Suprapubic skin (tissue), 3 donors: ENCODE results near the gene MED31.

Experiments used
- POLR2AphosphoS5 ChIP-seq, 3 donors: sonication (generic); formaldehyde crosslinking; IDR thresholded peaks; one replicate each; pipeline ENCODE4 v1.6.1; 2017; ENCODE audit warnings: antibody characterized with exemption in 3 of 3
- TF ChIP-seq, protein P1 (sequence below), 2 donors: fragments of 200-600 bp in 1 of 2; fragments of 450-650 bp in 1 of 2; sonication (generic) in 1 of 2; IDR thresholded peaks; one replicate each; pipeline ENCODE4 v1.5.1; 2016 to 2019; ENCODE audit warnings: antibody characterized with exemption in 2 of 2, mild to moderate bottlenecking in 1 of 2, moderate library complexity in 1 of 2

- TF ChIP-seq, protein P1, sequence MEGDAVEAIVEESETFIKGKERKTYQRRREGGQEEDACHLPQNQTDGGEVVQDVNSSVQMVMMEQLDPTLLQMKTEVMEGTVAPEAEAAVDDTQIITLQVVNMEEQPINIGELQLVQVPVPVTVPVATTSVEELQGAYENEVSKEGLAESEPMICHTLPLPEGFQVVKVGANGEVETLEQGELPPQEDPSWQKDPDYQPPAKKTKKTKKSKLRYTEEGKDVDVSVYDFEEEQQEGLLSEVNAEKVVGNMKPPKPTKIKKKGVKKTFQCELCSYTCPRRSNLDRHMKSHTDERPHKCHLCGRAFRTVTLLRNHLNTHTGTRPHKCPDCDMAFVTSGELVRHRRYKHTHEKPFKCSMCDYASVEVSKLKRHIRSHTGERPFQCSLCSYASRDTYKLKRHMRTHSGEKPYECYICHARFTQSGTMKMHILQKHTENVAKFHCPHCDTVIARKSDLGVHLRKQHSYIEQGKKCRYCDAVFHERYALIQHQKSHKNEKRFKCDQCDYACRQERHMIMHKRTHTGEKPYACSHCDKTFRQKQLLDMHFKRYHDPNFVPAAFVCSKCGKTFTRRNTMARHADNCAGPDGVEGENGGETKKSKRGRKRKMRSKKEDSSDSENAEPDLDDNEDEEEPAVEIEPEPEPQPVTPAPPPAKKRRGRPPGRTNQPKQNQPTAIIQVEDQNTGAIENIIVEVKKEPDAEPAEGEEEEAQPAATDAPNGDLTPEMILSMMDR (IDR thresholded peaks at IDR 0.05): no peak
- no peak for TF ChIP-seq POLR2AphosphoS5 (IDR thresholded peaks at IDR 0.05)
These were observed 3.7 kb upstream of the MED31 start for GRCh38 chr17:6654841-6655731.
